Type B pancreatic cell (in vitro differentiated cells): ENCODE data around the gene DCAF12. TPM values are rescaled to one million over a fixed set of nuclear protein-coding genes. Genes with fewer than 3 reads are reported as not detected.

Experiments
- DNase-seq: peaks from one replicate; pipeline ENCODE4 v3.0.0; 2021; ENCODE audit warnings: mixed read lengths; ENCODE audit not compliant: unreplicated experiment; ENCODE audit errors: extremely low spot score
- H3K27ac Mint-ChIP-seq: 2 replicates; pipeline ENCODE4 v1.8.0; 2021; ENCODE audit warnings: mild to moderate bottlenecking, mixed read lengths
- H3K27me3 Mint-ChIP-seq: 2 replicates; pipeline ENCODE4 v1.8.0; 2021; ENCODE audit warnings: mixed read lengths
- H3K36me3 Mint-ChIP-seq: 2 replicates; pipeline ENCODE4 v1.8.0; 2021; ENCODE audit warnings: mixed read lengths
- H3K4me1 Mint-ChIP-seq: one replicate; pipeline ENCODE4 v1.8.0; 2021; ENCODE audit warnings: mixed read lengths; ENCODE audit not compliant: unreplicated experiment
- H3K4me3 Mint-ChIP-seq: 2 replicates; pipeline ENCODE4 v1.8.0; 2021; ENCODE audit warnings: mild to moderate bottlenecking, mixed read lengths
- H3K9me3 Mint-ChIP-seq: 2 replicates; pipeline ENCODE4 v1.8.0; 2021; ENCODE audit warnings: mixed read lengths
- CTCF ChIP-seq: fragments of 200-600 bp; sonication (generic); conservative IDR thresholded peaks from 2 replicates; pipeline ENCODE4 v1.5.0; 2021; ENCODE audit warnings: antibody characterized with exemption, mild to moderate bottlenecking
- total RNA-seq: library from RNA; stranded (reverse); gene quantifications from 2 replicates; pipeline ENCODE4 v1.2.1, GENCODE V29; 2021; ENCODE audit warnings: low replicate concordance

Gene DCAF12
- total RNA-seq, 1 donor from 2014 or later: 45.3 TPM

GRCh38 chr9:34106110-34106509 lies 20.4 kb downstream of the DCAF12 start:
- Mint-ChIP-seq H3K4me1 (no peaks in the 10 kb centered on the region), H3K9me3 (no peaks in the 10 kb centered on the region), H3K27me3 (no peaks in the 10 kb centered on the region), H3K4me3 (no peak overlapping the region), H3K36me3 (peaks cover 15% of the 10 kb centered on the region), H3K27ac (no peak overlapping the region)
- no peak for TF ChIP-seq CTCF
- no peak for DNase-seq

- Mint-ChIP-seq H3K4me3 (no peak overlapping the region), H3K9me3 (no peaks in the 10 kb centered on the region), H3K4me1 (no peaks in the 10 kb centered on the region), H3K27ac (no peak overlapping the region), H3K27me3 (no peaks in the 10 kb centered on the region), H3K36me3 (peaks cover 12% of the 10 kb centered on the region)
- no peak for TF ChIP-seq CTCF
- no peak for DNase-seq
These were observed 23.7 kb downstream of the DCAF12 start for GRCh38 chr9:34102796-34103195.

- H3K4me1 Mint-ChIP-seq: no peaks in the 10 kb centered on the region
- H3K9me3 Mint-ChIP-seq: no peaks in the 10 kb centered on the region
- no peak for DNase-seq
- TF ChIP-seq CTCF: no peak
- H3K36me3 Mint-ChIP-seq: peaks cover 2% of the 10 kb centered on the region
- no peak overlapping the region for H3K4me3 Mint-ChIP-seq
- no peaks in the 10 kb centered on the region for H3K27me3 Mint-ChIP-seq
- no peak overlapping the region for H3K27ac Mint-ChIP-seq
These were observed 28.2 kb downstream of the DCAF12 start for GRCh38 chr9:34098307-34098706.

- Mint-ChIP-seq H3K27me3 (no peaks in the 10 kb centered on the region), H3K36me3 (peaks cover 6% of the 10 kb centered on the region), H3K4me3 (no peak overlapping the region), H3K27ac (no peak overlapping the region), H3K9me3 (no peaks in the 10 kb centered on the region), H3K4me1 (no peaks in the 10 kb centered on the region)
- no peak for TF ChIP-seq CTCF
- DNase-seq: no peak
These were observed 28.6 kb downstream of the DCAF12 start for GRCh38 chr9:34097865-34098264.

GRCh38 chr9:34096751-34097150 lies 29.7 kb downstream of the DCAF12 start:
- no peak overlapping the region for H3K4me3 Mint-ChIP-seq
- TF ChIP-seq CTCF: no peak
- H3K27me3 Mint-ChIP-seq: no peaks in the 10 kb centered on the region
- H3K36me3 Mint-ChIP-seq: peaks cover 11% of the 10 kb centered on the region
- no peak overlapping the region for H3K27ac Mint-ChIP-seq
- no peaks in the 10 kb centered on the region for H3K4me1 Mint-ChIP-seq
- no peak for DNase-seq
- no peaks in the 10 kb centered on the region for H3K9me3 Mint-ChIP-seq

- H3K9me3 Mint-ChIP-seq: no peaks in the 10 kb centered on the region
- no peak overlapping the region for H3K27ac Mint-ChIP-seq
- TF ChIP-seq CTCF: no peak
- H3K27me3 Mint-ChIP-seq: no peaks in the 10 kb centered on the region
- no peak for DNase-seq
- H3K36me3 Mint-ChIP-seq: peaks cover 16% of the 10 kb centered on the region
- H3K4me3 Mint-ChIP-seq: no peak overlapping the region
- H3K4me1 Mint-ChIP-seq: no peaks in the 10 kb centered on the region
These were observed 32.9 kb downstream of the DCAF12 start for GRCh38 chr9:34093578-34093977.
